GM19239 (cell line): ENCODE data around the gene KIAA1217.

Experiments
- DNase-seq: peaks from one replicate; pipeline ENCODE4 v3.0.0; 2011; ENCODE audit warnings: low spot score; ENCODE audit not compliant: insufficient read length
- FAIRE-seq: peaks from 2 replicates; lab custom pipeline; 2011; peaks lifted over from hg19 to GRCh38; lab: Jason Lieb, UNC

The KIAA1217 gene

DNA sequence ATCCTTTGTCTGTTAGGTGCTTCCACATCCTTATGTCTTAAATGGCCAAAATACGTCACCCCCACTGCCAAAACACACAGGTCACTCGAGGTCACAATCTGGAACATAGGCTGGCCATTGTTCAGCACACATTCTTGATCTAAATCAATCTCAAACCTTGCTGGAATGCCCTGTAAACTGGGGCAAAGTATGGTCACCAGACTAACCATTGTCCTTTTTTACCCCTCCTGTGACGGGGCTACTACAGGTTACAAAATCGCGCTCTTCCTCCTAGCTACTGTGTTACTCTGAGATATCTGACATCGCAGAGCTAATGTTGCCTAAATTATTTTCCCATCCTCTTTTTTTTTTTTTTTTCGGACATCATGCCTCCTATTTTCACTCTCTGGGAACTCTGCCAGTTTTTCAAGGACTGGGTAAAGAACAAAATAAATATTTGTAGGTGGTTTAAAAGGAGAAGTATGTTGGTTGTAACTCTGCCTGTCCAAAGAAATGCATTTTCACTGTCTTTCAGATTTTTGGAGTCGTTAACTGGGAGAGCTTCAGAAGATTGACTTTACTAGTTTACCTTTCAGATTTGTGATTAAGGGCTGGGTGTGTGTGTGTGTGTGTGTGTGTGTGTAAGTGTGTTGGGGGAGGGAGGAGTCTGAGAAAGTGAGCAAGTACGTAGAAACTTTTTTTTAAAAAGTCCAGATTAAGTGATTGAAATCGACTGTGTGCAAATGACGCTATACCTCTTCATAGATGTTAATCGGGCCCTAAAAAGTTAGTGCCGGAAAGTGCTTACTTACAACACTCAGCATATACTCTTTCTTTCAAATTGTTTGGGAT is 942 bp upstream of the KIAA1217 start:
- FAIRE-seq (no peak), DNase-seq (no peak)

DNA sequence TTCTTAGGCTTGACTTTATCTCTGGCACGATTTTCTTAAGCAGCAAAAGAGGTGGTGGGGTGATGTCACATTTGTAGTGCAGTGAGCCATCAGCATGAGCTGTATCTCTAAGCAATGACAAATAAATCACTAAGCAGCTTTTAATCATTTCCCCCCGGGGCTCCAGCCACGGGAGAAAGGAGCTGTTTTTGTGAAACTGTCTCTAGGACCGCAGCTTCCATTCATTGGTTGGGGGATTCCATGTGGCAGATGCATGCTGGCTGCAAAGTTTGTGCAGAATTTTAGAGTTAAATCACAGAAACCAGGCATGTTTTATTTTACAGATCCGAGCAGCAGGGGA is 464 bp downstream of the KIAA1217 start:
- no peak for DNase-seq
- peak; percentile 69 for FAIRE-seq

DNA sequence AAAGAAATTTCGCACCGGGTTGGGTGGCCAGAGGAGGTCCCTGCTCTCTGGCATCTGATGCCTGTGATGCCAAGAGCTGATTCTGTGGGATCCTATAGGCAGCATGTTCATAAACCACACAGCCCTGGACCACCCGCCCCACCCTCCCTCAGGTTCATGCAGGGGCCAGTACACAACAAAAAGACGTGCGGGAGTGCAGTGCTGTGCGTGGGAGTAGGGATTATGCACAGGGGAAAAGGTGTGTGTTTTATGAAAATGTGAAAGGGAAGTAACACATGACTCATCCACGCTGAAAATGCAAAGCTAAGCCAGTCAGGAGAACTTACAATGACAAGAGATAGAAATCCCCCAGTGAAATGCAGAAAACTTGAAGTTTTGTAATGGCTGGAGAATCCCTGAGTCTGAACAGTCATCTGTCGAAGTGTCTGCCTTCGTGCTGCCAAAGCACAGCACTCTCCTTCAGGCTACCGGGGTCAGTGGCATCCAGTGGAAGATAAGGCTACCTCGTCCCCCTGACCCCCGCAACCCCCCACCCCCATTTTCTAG is 1.1 kb downstream of the KIAA1217 start:
- FAIRE-seq, result peak; percentile 89
- no peak for DNase-seq

DNA sequence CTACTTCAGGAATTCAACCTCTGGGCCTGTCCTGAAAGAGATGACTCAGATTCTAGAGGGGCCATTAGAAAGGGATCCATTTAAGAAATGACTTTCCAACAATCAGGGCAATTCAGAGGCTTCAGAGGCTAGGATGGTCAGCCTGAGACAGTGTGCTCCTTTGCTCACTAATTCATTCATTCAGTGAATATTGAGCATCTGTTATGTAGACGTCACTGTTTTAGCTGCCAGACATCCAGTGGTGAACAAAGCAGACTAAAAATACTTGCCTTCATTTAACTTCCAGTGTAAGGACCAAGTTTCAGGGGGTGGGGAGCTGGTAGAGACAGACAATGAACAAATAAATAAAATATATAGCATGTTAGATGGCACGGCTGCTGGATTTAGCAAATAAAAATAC is 1.6 kb downstream of the KIAA1217 start:
- no peak for DNase-seq
- FAIRE-seq, result peak; percentile 75

DNA sequence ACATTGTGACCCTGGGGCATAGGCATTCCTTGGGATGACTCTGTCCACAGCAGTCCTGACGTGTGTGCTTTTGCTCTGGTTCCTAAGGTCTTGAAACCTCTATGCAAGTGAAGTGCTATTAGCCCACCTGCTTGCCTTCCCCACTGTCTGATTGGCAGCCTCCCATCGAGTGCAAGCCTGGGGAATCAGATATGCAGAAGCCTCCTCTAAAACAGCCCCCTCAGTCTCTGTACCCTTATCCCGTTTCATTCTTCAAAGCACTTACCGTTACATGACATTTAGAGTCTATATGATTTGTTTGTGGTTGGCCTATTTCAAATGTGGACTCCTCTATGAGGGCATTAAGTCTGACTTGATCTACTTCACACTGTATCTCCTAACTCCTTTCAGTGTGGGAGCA is 4.3 kb downstream of the KIAA1217 start:
- FAIRE-seq, result peak; percentile 31
- DNase-seq, result no peak

DNA sequence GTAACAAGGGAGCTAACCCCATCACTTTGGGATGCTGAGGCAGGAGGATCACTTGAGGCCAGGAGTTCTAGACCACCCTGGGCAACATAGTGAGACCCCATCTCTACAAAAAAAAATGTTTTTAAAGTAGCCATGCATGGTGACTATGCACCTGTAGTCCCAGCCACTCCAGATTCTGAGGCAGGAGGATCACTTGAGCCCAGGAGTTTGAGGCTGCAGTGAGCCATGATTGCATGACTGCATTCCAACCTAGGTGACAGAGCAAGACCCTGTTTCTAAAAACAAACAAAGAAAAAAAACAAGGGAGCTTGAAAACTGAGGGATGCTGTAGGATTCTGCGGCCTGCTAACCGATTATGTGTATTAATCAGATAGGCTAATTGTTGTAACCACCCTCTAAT is 4.9 kb downstream of the KIAA1217 start:
- FAIRE-seq (no peak), DNase-seq (no peak)

DNA sequence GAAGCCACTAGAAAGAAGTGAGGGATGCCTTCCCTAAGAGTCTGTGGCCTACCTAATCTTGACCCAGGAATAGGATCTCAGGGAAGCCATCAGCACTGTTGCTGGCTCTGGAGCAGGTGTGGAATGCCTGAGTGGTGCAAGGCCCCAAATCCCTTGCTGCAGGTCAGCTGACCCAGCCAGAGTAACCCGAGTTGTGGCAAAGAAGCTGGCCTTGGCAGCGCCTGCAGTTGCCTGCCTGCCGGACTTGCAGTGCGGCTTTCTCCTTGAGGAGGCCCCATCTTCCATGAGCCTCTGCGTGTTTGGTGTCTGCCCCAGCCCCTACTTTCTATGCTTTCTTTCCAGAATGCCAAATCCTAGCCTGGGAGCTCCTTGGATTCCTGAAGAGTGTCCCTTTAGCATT is 5.8 kb downstream of the KIAA1217 start:
- no peak for DNase-seq

DNA sequence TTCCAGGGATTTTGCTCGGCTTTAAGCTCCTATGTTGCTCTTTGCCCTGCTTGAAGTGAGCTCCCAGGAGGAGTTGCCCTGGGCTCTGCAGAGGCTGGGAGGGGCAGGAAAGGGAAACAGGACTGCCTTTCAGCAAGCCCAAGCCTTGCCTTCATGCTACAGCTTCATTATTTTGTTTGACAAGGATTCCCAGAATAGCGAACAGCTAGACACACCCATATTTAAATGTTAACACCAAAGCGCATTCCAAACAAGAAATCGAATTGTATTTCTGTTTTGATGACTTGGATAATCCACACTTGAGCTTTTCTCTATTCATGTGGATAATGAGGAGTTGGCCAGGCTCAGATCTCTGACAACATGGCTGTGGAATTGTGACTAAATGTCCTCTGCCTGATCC is 6.3 kb downstream of the KIAA1217 start:
- FAIRE-seq (no peak), DNase-seq (no peak)

More for the DNA sequence above, 5.8 kb downstream of the KIAA1217 start:
- no peak for FAIRE-seq

DNA sequence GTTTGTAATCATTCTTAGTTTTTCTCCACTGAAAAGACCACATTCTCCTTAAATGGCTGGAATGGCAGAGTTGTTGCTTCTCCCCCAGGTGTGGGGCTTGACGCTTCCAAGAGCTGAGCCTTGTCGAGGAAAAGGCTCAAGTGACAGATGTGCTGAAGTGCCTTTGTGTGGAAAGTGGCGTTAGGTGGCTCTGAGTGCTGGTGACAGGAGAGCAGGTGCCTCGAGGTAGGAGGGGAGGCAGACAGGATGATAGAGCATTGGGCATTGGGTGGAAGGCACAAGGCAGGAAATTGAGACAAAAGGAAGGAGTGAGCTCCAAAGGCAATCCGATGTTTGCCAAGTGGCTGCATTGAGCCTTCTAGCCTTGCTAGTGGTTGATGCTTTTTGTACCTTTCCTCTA is 6.7 kb downstream of the KIAA1217 start:
- DNase-seq, result no peak

DNA sequence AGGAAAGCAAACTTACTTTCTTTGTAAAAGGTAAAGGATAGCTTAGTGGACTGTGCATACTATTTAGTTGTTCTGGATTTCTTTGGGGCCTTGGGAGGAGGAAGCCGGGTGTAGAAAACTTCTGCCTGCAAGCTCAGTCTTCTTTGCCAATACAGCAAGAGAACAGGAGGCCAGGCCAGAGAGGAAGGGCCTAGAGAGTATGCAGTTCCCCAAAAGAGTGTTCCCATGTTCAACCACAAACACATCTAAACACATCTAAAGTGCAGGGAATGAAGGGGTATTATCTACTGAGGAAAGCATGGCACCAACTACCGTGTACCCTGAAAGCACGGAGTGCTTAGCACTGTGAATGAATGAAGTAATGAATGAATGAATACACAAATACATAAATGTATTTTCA is 11.0 kb downstream of the KIAA1217 start:
- DNase-seq, result no peak
- FAIRE-seq, result no peak

More for the DNA sequence above, 6.7 kb downstream of the KIAA1217 start:
- no peak for FAIRE-seq

DNA sequence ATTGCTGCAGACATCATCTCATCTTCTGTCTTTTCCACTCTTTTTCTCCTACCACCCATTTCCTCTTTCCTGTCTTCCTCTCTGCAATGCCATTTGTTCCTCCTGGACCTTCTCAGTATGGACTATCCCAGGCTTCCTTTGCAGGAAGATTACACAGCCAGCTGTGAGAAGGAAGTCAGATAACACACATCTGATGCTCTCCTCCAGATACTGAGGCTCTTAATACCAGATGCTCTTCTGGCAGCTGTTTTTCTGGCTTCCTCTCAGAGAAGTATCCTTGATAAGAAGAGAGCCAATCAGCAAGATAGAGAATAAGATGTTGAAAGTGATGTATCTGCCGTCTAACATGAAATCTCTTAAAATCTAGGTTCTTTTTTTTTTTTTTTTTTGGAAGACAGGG is 14.4 kb downstream of the KIAA1217 start:
- no peak for FAIRE-seq

DNA sequence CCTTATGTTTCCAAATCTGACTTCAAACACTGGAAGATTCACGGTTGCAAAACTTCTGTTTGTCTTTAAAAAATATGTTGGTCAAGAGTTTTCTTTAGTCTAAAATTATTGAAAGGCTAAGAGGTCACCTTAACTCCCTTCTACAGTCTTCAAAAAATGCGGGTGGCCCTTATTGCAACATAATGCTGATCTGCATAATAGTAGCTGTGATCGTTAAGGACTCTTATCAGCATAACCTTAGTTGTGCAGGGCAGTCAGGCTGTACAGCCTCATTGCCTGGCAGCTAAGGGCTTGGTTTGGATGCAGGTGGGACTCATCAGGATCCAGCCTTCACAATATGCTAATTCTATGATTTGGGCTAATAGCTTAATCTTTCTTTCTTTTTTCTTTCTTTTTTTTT is 15.0 kb downstream of the KIAA1217 start:
- FAIRE-seq (no peak), DNase-seq (no peak)

More for the DNA sequence above, 14.4 kb downstream of the KIAA1217 start:
- DNase-seq, result no peak

DNA sequence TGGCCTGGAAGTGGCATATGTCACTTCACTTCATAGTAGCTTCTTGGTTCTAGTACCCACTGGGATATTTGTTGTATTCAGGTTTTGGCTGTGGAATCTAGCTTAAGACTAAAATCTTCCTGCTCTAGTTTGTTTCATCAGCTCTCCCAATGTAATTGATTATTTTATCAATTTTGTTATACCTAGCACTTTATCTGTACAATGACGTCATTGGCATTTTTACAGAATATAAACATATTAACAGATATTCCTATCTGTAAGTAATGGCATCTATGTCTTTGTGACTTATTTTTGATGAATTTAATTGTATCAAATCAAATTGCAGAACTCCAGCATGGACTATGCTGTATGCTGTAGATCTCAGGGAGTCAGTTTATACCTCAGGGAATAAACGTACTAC is 19.7 kb downstream of the KIAA1217 start:
- DNase-seq (no peak), FAIRE-seq (no peak)

DNA sequence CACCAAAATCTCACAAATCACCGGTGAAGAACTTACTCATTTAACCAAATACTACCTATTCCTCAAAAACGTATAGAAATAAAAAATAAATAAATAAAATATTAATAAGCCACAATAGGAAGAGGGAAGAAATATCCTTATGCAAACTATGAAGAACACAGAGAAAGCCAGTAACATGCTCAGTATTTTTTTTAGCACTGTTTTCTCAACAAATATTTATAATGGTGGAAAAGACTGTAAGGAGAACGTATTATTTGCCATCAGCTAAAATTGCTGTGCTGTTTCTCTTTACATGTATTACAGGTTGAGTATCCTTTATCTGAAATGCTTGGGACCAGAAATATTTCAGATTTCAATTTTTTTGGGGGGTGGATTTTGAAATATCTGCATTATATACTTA is 21.0 kb downstream of the KIAA1217 start:
- no peak for DNase-seq
- FAIRE-seq, result no peak

DNA sequence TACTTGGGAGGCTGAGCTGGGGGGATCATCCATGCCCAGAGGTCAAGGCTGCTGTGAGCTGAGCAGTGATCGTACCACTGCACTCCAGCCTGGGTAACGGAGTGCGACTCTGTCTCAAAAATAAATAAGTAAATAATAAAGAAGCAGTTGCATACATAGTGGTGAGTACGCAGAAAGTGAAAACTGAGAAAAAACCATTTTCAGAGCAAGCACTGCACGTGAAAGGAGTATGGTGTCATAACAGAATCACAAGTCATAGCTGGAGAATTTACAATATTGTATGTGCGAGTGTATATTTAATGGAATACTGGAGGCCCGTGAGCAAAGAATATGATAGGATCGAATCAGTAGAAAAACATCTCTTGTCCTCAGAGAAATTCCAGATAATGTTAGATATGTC is 22.3 kb downstream of the KIAA1217 start:
- DNase-seq (no peak), FAIRE-seq (no peak)

DNA sequence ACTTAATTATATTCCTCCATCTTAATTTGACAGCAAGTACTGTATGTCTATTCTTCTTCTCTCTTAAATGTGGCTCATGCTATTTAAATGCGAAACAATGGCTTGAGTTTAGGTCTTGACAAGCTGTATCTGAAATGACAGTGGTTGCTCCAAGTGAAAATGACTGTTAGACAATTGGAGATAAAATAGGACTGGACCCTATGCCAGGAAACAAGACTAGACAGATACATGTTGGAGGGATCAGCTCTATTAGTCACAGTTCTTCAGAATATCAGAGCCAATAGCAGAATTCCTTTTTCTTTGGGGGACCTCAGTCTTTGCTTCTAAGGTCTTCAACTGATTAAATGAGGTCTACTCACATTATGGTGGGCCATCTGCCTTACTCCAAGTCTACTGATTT is 25.8 kb downstream of the KIAA1217 start:
- DNase-seq (no peak), FAIRE-seq (no peak)

DNA sequence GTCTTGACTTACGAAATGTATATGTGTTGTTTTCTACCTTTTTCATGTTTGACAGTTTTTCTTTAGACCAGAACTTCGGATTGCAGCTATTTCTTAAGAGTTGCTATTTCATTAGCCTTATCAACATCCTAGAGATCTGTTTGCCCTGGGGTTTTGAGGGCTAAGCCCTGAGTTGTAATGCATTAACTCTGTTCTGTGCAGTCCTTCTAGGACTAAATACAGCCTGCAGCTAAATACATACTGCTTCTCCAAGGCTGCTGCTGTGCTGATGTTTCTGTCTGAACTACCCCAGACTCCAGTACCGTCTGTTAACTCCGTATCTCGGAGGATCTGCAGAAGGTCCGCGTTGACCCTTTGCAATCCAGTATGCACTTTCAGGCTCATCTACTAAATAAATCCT is 26.5 kb downstream of the KIAA1217 start:
- no peak for FAIRE-seq
- no peak for DNase-seq

DNA sequence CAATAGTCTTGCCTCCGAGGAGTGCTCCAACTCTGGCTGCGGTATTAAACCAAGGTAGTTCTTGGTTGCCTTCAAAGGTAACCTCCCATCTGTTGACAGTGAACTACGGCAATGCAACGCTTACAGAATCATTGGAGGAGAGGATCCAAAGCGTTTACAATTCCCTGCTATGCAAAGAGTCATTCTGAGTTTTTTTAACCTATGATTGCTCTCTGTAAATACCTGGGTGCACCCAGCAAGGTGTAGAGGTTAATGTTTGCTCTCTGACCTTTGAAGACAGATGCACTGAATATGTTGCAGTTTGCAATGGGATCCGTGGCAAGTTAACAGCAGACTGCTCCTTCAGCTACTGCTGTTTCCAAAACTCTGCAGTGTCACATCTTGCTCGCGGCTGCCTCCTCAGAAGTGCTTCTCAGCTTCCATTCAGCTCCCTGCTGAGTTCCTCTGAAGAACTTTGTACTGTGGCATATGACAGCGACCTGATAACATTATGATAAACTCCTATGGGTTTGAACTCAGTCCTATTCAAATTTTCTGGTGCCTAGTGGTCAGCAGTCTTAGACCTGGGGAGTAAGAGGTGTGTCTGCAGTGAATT is 29.0 kb downstream of the KIAA1217 start:
- FAIRE-seq (no peak), DNase-seq (no peak)

DNA sequence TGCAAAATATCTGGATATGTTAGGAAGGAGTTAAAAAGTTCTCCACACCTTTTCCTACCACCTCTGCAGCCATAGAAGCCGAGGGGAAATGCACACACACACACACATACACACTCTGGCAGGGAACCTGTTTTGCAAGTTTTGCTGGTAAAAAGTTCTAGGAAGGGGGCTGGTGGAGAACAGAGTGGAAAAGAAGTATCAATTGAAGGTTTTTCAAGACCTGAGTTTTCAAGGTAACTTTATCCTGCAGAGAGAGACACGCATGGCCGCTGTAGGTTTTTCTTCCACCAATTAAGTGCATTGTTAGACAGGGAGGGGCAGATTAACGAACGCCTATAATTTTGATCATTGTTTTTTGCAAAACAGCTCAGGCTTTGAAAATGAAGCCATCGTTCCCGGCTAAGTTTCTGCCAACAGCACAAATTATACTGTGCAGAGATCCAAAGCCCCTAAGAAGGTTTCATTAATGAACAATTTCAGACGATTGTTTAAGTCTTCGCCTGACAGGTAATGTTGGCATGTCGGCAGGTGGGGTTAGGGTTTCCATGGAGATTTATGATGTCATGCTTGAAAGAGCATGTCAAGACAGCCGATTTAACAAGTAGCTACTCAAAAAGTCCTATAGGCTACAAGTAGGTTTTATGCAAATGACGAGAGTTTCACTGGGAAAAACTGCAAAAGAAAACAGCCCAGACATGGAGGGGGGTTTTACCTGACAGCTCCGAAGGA is 29.7 kb downstream of the KIAA1217 start:
- no peak for DNase-seq
- peak; percentile 73 for FAIRE-seq

DNA sequence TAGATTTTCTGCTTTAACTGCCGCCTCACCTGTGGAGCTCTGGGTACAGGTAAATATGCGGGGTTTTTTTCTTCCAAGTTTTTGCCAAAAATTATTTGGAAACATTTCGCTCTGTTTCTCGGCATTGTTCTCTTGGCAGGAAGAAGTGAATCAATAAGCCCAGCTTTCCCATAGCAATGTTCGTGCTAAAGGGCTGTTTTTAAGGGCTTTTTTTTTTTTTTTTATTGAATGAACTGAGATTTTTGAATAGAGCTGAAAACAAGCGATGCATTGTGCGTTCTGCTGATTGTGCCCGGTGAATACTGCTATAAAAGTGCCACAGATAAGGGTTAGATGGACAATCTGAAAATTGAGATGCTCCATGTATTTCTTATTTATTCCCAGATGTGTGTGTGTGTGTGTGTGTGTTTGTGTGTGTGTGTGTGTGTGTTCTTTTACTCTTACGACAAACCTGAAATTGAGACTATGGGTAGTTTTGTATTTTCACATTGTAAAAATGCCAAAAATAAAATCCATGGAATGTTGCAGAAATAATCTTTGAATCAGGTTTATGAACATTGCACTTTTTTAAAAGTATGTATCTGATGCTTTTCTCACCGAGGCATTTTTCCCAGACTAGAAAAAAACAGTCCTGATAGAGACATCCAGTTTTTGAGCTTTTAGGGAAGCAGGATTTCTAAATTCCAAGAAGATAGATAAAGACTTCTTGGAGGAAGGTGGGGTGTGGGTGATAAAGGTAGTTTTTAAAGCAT is 30.5 kb downstream of the KIAA1217 start:
- no peak for DNase-seq
- FAIRE-seq, result no peak
